Esophagus muscularis mucosa (tissue), 4 donors: Measurements from ENCODE around the gene MAPK11. TPM values are rescaled to one million over a fixed set of nuclear protein-coding genes. Genes with fewer than 3 reads are reported as not detected.

Experiments used
- DNase-seq: peaks from one replicate; pipeline ENCODE4 v3.0.0-alpha.2; 2017; ENCODE audit errors: extremely low spot score
- H3K27ac ChIP-seq, 4 donors: fragments of 200-600 bp; sonication (generic); replicated peaks in 1 of 4; 1 replicate in 3 of 4; 2 replicates in 1 of 4; pipeline ENCODE4 v1.5.1; 2016 to 2019; ENCODE audit warnings: mild to moderate bottlenecking in 1 of 4
- H3K27me3 ChIP-seq, 4 donors: fragments of 200-600 bp; sonication (generic); one replicate each; pipeline versions ENCODE4 v1.5.1 to v1.6.0; 2016 to 2019
- H3K36me3 ChIP-seq, 4 donors: fragments of 200-600 bp; sonication (generic); one replicate each; pipeline ENCODE4 v1.5.1; 2016 to 2019
- H3K4me1 ChIP-seq, 4 donors: fragments of 200-600 bp; sonication (generic); one replicate each; pipeline ENCODE4 v1.5.1; 2016 to 2019
- H3K4me3 ChIP-seq, 4 donors: fragments of 200-600 bp; sonication (generic); 1 replicate in 2 of 4; 2 replicates in 2 of 4; pipeline ENCODE4 v1.5.1; 2016 to 2019; ENCODE audit warnings: mild to moderate bottlenecking in 4 of 4, moderate library complexity in 1 of 4
- H3K9me3 ChIP-seq, 4 donors: fragments of 200-600 bp; sonication (generic); 1 replicate in 3 of 4; 2 replicates in 1 of 4; pipeline ENCODE4 v1.5.1; 2016 to 2019
- CTCF ChIP-seq, 3 experiments: fragments of 200-600 bp in 2 of 3; fragments of 450-650 bp in 1 of 3; sonication (generic) in 2 of 3; IDR thresholded peaks; one replicate each; pipeline ENCODE4 v1.5.1; 2017 to 2019; ENCODE audit warnings: antibody characterized with exemption in 3 of 3, mild to moderate bottlenecking in 2 of 3, moderate library complexity in 1 of 3
- EP300 ChIP-seq: sonication (generic); formaldehyde crosslinking; IDR thresholded peaks from one replicate; pipeline ENCODE4 v1.6.1; 2017; ENCODE audit warnings: antibody characterized with exemption
- POLR2A ChIP-seq: fragments of 450-650 bp; IDR thresholded peaks from one replicate; pipeline ENCODE4 v1.6.1; 2017; ENCODE audit warnings: antibody characterized with exemption, moderate library complexity, mild to moderate bottlenecking, low read depth
- POLR2AphosphoS5 ChIP-seq, 2 donors: sonication (generic); formaldehyde crosslinking; IDR thresholded peaks; one replicate each; pipeline ENCODE4 v1.6.1; 2017; ENCODE audit warnings: antibody characterized with exemption in 2 of 2
- WGBS: methylation state at CpG from one replicate; pipeline ENCODE4 v1.1.5; 2018; 5-methylcytosine and 5-hydroxymethylcytosine counted together
- intact Hi-C: fragments of 100-400 bp; cut with DNase I; formaldehyde crosslinking; loops from one replicate; pipeline ENCODE4 v1.15.1; 2023
- total RNA-seq, 4 donors: library from RNA; depleted of rRNA; stranded (reverse); fragments of >200 nt; gene quantifications; one replicate each; pipeline versions ENCODE4 v1.1.0 to v1.2.1, GENCODE V29; 2016

The MAPK11 gene
- total RNA-seq, 4 donors from 2014 or later: 3.7 to 12.5 (median 10.1) TPM

- H3K4me1 ChIP-seq: peaks cover 29 to 35% (median 32%) of the 10 kb centered on the region in 4 donors
- H3K27ac ChIP-seq: no peak overlapping the region
- TF ChIP-seq POLR2AphosphoS5 (IDR thresholded peaks at IDR 0.05): no peak
- TF ChIP-seq EP300: no peak
- no peak for TF ChIP-seq CTCF (IDR thresholded peaks at IDR 0.05)
- no peak for TF ChIP-seq POLR2A
- 40% methylated on average over 2 of the region's 8 CpGs for WGBS
- H3K4me3 ChIP-seq: no peak overlapping the region
- intact Hi-C loops: no loop called here
- no peaks in the 10 kb centered on the region for H3K9me3 ChIP-seq
- no peak for DNase-seq
- H3K27me3 ChIP-seq: peaks cover 0 to 11% (median 0%) of the 10 kb centered on the region in 4 donors
- H3K36me3 ChIP-seq: peaks cover 0 to 25% (median 8%) of the 10 kb centered on the region in 4 donors
Measured at GRCh38 chr22:50253941-50254340, 16.2 kb downstream of the MAPK11 start.

GRCh38 chr22:50253046-50253915, 16.9 kb downstream of the MAPK11 start:
- 79% methylated on average over 20 of the region's 22 CpGs for WGBS
- TF ChIP-seq POLR2AphosphoS5 (IDR thresholded peaks at IDR 0.05) (no peak), POLR2A (no peak), CTCF (IDR thresholded peaks at IDR 0.05) (no peak)
- H3K36me3 ChIP-seq: peaks cover 0 to 25% (median 8%) of the 10 kb centered on the region in 4 donors
- peaks cover 25 to 40% (median 36%) of the 10 kb centered on the region in 4 donors for H3K4me1 ChIP-seq
- intact Hi-C loops: no loop called here
- DNase-seq: no peak
- no peak overlapping the region for H3K27ac ChIP-seq
- H3K27me3 ChIP-seq: peaks cover 0 to 6% (median 0%) of the 10 kb centered on the region in 4 donors
- no peaks in the 10 kb centered on the region for H3K9me3 ChIP-seq
- H3K4me3 ChIP-seq: no peak overlapping the region

- intact Hi-C loops: loop anchor here (1.0 kb wide), 1 partner anchor 90 kb away; no protein-coding TSS in a partner anchor
- H3K4me3 ChIP-seq: peak overlapping the region; percentile 68 to 82 (median 76)
Measured at GRCh38 chr22:50252082-50253045, 17.8 kb downstream of the MAPK11 start.

More at GRCh38 chr22:50252082-50253045, 17.8 kb downstream of the MAPK11 start:
- Histone ChIP-seq H3K27me3 (peaks cover 0 to 2% (median 0%) of the 10 kb centered on the region in 4 donors), H3K36me3 (peaks cover 0 to 23% (median 7%) of the 10 kb centered on the region in 4 donors), H3K27ac (peak overlapping the region; percentile 72 to 83 (median 78)), H3K4me1 (peaks cover 24 to 49% (median 44%) of the 10 kb centered on the region in 4 donors), H3K9me3 (no peaks in the 10 kb centered on the region)
- 41% methylated on average over 16 of the region's 25 CpGs for WGBS
- TF ChIP-seq CTCF (IDR thresholded peaks at IDR 0.05): peak; percentile 62 to 74 (median 67)
- no peak for TF ChIP-seq EP300
- peak in 1 of 2 donors; percentile 33 for TF ChIP-seq POLR2AphosphoS5 (IDR thresholded peaks at IDR 0.05)
- TF ChIP-seq POLR2A: no peak
- DNase-seq: no peak
